ENCODE measurements around the gene TNS3. TPM values are rescaled to one million over a fixed set of nuclear protein-coding genes. Genes with fewer than 3 reads are reported as not detected.

The TNS3 gene
- total and polyA plus RNA-seq, 2 of the 13 experiments (the other 11 are each of a cell fraction or from before 2014, with no cell fraction given), result 52.9 to 55.7 TPM

- POLR2A ChIA-PET, result no interaction called here
- peaks cover 66% of the 10 kb centered on the region for H4K20me1 ChIP-seq (ENCODE audit: insufficient read depth, low read length)
- H3K27me3 ChIP-seq (ENCODE audit: control insufficient read depth in 1 of 2, insufficient read depth in 2 of 2, low read length in 2 of 2), result no peaks in the 10 kb centered on the region
- DNase-seq (ENCODE audit: low spot score) (no peak), ATAC-seq (no peak), FAIRE-seq (no peak)
- H3K9ac ChIP-seq (ENCODE audit: insufficient read depth, low read depth, low read length), result no peak overlapping the region
- in situ Hi-C loops (cut with HindIII; ENCODE audit: extremely low pct_ligation_motif_present, low pct_unique_long_range_greater_than_20kb) (no loop called here), intact Hi-C loops (cut with micrococcal nuclease; ENCODE audit: unreplicated experiment) (no loop called here)
- peak; percentile 16; the same call in 1 of the 2 replicates for TF ChIP-seq ZNF687 (CRISPR knock-in tag; IDR thresholded peaks at IDR 0.05)
- no peak for TF ChIP-seq ZNF18 (CRISPR knock-in tag; IDR thresholded peaks at IDR 0.05; ENCODE audit: insufficient replicate concordance)
- TF ChIP-seq AGO2 (optimal IDR thresholded peaks at IDR 0.05; ENCODE audit: low read depth, low read length), result peak; percentile 63
- H3K36me3 ChIP-seq (replicated peaks in 1 of 2; ENCODE audit: control insufficient read depth in 1 of 2, insufficient read depth in 2 of 2, low read length in 2 of 2), result peaks cover 20 to 47% of the 10 kb centered on the region in 2 experiments; a peak in 4 of 5 replicates
- H3K4me1 ChIP-seq (ENCODE audit: insufficient read depth, low read length), result peaks cover 28% of the 10 kb centered on the region
- BruUV-seq (replicated peaks), result no TSS peak
- CTCF ChIA-PET (ENCODE audit: low intra/inter-chr PET ratio, low total read pairs), result no interaction called here
- H3K27ac ChIP-seq (ENCODE audit: extremely low read length, insufficient read depth, low read length), result no peak overlapping the region
- peaks cover 88% of the 10 kb centered on the region for H3K79me2 ChIP-seq (ENCODE audit: insufficient read depth, low read length)
- H3K9me3 ChIP-seq (ENCODE audit: low read length), result no peaks in the 10 kb centered on the region
- H3K4me3 ChIP-seq (replicated peaks in 1 of 3; ENCODE audit: insufficient read depth in 1 of 3, low read depth in 2 of 3, low read length in 3 of 3), result no peak overlapping the region
- no peak overlapping the region for H2AFZ ChIP-seq (ENCODE audit: low read length)
- no peak overlapping the region for H3K4me2 ChIP-seq (ENCODE audit: low read depth, low read length)
- 97% methylated on average over 19 of the region's 23 CpGs for WGBS (ENCODE audit: low lambda C conversion rate)
These were observed 128.5 kb downstream of the TNS3 start for GRCh38 chr7:47453093-47454061.

Data from HepG2 (cell line).